Measurements from ENCODE around the gene PLXNA2.

Gene PLXNA2

DNA sequence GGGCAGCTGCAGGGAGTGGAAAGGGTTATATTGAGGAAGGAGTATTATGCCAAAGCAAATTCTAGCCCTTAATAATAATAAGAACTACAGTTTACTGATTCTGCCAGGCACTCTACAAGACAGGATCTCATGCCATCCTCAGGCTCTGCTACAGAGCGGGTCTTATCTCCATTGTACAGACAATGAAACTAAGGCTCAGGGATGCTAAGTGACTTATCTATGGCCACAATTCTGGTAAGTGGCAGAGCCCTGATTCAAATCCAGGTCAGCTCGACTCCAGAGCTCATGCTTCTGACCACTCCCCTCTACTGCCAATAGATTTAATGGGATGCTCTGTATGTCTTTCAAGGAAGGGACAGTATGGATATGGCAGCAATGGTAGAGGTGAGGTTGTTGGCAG, 187.1 kb downstream of the PLXNA2 start:
- H3K36me3 ChIP-seq = no peaks in the 10 kb centered on the region
- no peak for TF ChIP-seq Cebpa-rat (IDR thresholded peaks at IDR 0.05)
- H3K27ac ChIP-seq = no peak overlapping the region
- no peaks in the 10 kb centered on the region for H4K20me1 ChIP-seq
- no peak overlapping the region for H3K4me3 ChIP-seq
- no peak overlapping the region for H3K4me2 ChIP-seq
- H3K9ac ChIP-seq = no peak overlapping the region
- no peaks in the 10 kb centered on the region for H3K9me3 ChIP-seq
- H3K4me1 ChIP-seq = peaks cover 13% of the 10 kb centered on the region
- H3K27me3 ChIP-seq = no peaks in the 10 kb centered on the region

DNA sequence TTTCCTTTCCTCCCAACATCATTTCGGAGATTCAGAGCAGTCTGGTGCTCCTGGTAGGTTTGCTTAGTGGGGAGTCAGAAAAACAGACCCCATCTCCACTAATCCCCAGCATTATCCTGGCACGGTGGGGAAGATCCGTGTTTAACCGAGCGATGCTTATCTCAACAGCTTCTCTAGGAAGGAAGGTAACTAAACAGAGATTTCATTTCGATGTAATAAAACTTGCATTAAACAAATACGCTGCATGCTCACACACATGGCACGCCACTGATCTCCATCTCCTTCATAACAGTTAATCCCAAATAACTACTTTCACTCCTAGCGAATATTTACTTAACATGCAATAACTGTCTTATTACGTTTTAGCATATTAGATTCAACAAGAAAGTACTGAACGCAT, 188.6 kb downstream of the PLXNA2 start:
- Histone ChIP-seq H3K27ac (no peak overlapping the region), H3K27me3 (no peaks in the 10 kb centered on the region), H3K4me1 (peaks cover 13% of the 10 kb centered on the region)

DNA sequence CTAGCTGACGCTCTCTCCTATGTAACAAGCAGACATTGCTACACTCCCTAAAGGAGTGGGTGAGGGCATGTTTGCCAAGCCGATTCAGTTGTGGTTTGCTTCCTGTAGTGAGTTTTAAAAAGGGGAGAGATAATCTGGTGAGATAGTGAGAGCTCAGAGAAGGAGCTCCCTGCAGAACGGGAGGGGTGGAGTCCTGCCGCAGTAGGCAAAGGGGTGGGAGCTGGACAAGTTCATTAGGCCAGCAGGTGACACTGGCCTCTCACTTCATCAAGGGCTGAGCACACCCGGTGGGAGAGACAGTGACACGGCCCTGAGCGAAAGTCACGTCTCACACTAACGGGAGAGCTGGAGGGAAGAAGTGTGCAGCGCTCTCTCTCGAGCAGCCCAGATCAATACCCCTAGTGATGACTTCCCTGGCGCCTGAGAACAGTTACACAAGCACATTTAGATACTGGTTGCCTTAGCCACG, 189.2 kb downstream of the PLXNA2 start:
- Histone ChIP-seq H3K4me3 (no peak overlapping the region), H3K4me2 (no peak overlapping the region), H3K27ac (no peak overlapping the region), H3K36me3 (no peaks in the 10 kb centered on the region), H3K9me3 (no peaks in the 10 kb centered on the region), H3K27me3 (no peaks in the 10 kb centered on the region), H4K20me1 (no peaks in the 10 kb centered on the region), H3K9ac (no peak overlapping the region), H3K4me1 (peaks cover 13% of the 10 kb centered on the region)
- no peak for TF ChIP-seq Cebpa-rat (IDR thresholded peaks at IDR 0.05)

More for the DNA sequence above, 188.6 kb downstream of the PLXNA2 start:
- no peak overlapping the region for H3K4me2 ChIP-seq
- H3K9ac ChIP-seq = no peak overlapping the region
- no peak for TF ChIP-seq Cebpa-rat (IDR thresholded peaks at IDR 0.05)
- H4K20me1 ChIP-seq = no peaks in the 10 kb centered on the region
- H3K36me3 ChIP-seq = no peaks in the 10 kb centered on the region
- H3K4me3 ChIP-seq = no peak overlapping the region
- no peaks in the 10 kb centered on the region for H3K9me3 ChIP-seq

DNA sequence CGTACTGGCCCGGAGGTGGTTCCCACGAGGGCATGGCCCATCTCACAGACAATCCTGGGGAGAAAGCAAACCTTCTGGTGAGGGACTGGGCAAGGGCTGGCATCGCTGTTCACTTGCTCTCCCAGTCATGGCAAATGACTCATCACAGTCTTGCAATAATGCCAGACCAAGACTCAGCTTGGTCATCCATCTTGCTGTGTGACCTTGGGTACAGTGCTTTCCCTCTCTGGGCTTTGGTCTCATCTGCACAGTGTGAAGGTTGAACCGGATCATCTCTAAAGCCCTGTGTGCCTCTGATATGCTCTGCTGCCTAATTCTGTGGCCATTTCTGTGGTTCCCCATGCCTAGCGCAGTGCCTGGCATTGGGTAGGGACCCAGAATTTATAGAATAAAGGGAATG, 189.7 kb downstream of the PLXNA2 start:
- TF ChIP-seq Cebpa-rat (IDR thresholded peaks at IDR 0.05) = no peak
- H3K4me2 ChIP-seq = peak overlapping the region; percentile 38

DNA sequence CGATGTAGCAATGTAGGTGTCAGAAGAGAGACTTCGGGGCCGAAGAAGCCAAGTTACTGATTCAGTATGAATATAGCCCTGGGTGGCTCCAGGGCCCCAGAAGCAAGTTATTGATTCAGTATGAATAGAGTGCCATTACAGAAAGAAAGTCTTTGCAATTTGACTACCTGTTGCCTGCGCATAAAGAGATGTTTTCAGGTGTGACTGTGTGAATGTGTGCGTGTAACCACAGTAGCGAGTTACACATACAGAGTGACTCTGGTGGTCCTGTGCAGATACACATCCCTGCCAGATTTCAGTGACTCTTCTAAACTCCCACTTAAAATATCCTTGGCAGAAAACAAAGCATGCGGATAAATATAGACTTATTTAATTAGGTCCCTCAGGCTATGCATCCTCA, 190.5 kb downstream of the PLXNA2 start:
- Histone ChIP-seq H3K27me3 (no peaks in the 10 kb centered on the region), H4K20me1 (no peaks in the 10 kb centered on the region), H3K4me1 (peaks cover 24% of the 10 kb centered on the region), H3K9ac (no peak overlapping the region), H3K27ac (no peak overlapping the region), H3K36me3 (no peaks in the 10 kb centered on the region), H3K4me3 (no peak overlapping the region), H3K9me3 (no peaks in the 10 kb centered on the region), H3K4me2 (peak overlapping the region; percentile 38)
- TF ChIP-seq Cebpa-rat (IDR thresholded peaks at IDR 0.05) = no peak

More for the DNA sequence above, 189.7 kb downstream of the PLXNA2 start:
- no peak overlapping the region for H3K9ac ChIP-seq
- no peaks in the 10 kb centered on the region for H3K27me3 ChIP-seq
- no peaks in the 10 kb centered on the region for H3K9me3 ChIP-seq
- H3K36me3 ChIP-seq = no peaks in the 10 kb centered on the region
- H3K4me3 ChIP-seq = no peak overlapping the region
- no peaks in the 10 kb centered on the region for H4K20me1 ChIP-seq
- H3K4me1 ChIP-seq = peaks cover 16% of the 10 kb centered on the region
- H3K27ac ChIP-seq = no peak overlapping the region

DNA sequence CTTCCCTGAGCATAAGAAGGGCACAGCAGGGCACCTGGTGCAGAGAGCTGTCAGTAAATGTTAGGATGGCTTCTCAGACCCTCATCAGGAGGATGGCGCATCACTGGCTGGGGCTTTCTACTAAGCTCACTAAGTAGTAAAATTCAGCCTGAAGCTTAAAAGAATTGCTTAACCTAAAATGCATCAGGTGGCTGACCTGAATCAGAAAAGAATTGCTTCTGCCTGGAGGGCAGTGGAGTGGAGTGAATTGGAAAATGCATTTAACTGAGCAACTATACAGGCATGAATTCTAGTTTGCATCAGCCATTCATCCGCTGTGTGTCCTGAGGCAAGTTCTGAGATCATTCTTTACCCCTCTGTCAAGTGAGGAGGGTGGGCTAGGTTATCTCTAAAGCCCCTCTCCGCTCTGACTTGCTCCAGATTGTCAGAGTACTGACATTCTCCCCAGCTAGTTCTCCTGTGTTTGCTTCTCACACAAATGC, 191.2 kb downstream of the PLXNA2 start:
- Histone ChIP-seq H3K4me2 (no peak overlapping the region), H4K20me1 (no peaks in the 10 kb centered on the region), H3K9ac (no peak overlapping the region), H3K36me3 (no peaks in the 10 kb centered on the region), H3K4me1 (peaks cover 31% of the 10 kb centered on the region), H3K27me3 (no peaks in the 10 kb centered on the region), H3K27ac (no peak overlapping the region), H3K9me3 (no peaks in the 10 kb centered on the region), H3K4me3 (no peak overlapping the region)
- TF ChIP-seq Cebpa-rat (IDR thresholded peaks at IDR 0.05) = no peak

DNA sequence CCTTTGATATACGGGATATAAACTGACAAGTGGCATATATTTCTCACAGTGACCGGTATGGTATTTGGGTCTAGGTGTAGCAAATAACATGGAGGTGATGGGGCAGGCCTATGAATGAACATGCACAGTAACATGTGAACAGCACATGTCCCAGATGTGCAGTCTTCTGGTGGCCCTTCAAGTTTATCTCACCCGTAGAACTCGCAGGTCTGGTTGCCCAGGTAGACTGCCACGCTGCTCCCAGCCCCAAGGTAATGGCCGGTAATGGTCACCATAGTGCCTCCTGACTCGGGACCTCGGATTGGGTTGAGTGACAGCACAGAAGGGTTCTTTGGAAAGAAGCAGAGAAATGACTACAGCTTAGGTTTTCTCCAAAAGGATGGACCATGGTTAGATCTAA, 192.0 kb downstream of the PLXNA2 start:
- H3K4me3 ChIP-seq = no peak overlapping the region
- H3K4me2 ChIP-seq = no peak overlapping the region
- no peak overlapping the region for H3K9ac ChIP-seq
- TF ChIP-seq Cebpa-rat (IDR thresholded peaks at IDR 0.05) = no peak
- H3K9me3 ChIP-seq = no peaks in the 10 kb centered on the region
- no peaks in the 10 kb centered on the region for H4K20me1 ChIP-seq
- H3K36me3 ChIP-seq = no peaks in the 10 kb centered on the region
- H3K27me3 ChIP-seq = no peaks in the 10 kb centered on the region
- H3K27ac ChIP-seq = no peak overlapping the region
- H3K4me1 ChIP-seq = peaks cover 40% of the 10 kb centered on the region

DNA sequence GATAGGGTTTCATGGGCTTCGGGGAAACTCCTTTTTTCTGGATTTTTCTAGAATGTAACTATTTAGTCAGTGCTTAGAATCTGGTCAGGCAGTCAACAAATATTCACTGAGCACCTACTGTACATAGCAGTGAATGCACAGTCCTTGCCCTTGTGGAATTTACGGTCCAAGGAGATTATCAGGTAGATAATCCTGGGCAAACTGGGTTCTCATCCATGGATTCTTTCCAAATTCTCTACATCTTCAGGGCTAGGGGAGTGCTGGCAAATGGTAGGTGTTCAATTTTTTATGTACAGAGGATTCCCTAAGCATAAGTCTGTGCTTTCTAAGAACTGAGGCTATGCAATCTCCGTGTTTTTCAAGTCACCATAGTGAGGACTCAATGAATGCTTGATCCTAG, 192.5 kb downstream of the PLXNA2 start:
- Histone ChIP-seq H3K36me3 (no peaks in the 10 kb centered on the region), H3K4me2 (no peak overlapping the region), H3K4me1 (peaks cover 42% of the 10 kb centered on the region), H3K27me3 (no peaks in the 10 kb centered on the region), H3K9ac (no peak overlapping the region), H3K4me3 (no peak overlapping the region), H4K20me1 (no peaks in the 10 kb centered on the region), H3K9me3 (no peaks in the 10 kb centered on the region), H3K27ac (no peak overlapping the region)
- no peak for TF ChIP-seq Cebpa-rat (IDR thresholded peaks at IDR 0.05)

DNA sequence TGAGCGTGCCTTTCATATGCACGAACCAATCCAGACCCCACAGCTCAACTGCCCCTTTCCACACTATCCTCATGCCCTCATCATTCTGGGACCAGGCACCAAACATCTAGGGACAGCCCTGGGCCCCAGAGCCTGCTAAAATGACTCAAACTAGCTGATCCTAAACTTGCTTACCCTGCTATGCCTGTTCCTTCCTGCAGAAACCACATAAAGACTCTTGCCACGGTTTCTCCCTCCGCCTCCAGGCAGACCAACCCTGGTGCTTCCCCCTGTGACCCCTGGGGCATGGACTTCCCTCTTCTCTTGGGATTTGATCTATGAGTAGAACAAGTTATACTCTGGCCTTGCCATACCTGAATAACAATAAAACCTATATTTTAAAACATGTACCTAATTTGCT, 195.3 kb downstream of the PLXNA2 start:
- Histone ChIP-seq H3K4me3 (no peak overlapping the region), H4K20me1 (no peaks in the 10 kb centered on the region), H3K4me2 (peak overlapping the region; percentile 80), H3K9me3 (no peaks in the 10 kb centered on the region), H3K27ac (no peak overlapping the region), H3K9ac (no peak overlapping the region), H3K27me3 (no peaks in the 10 kb centered on the region), H3K4me1 (peaks cover 50% of the 10 kb centered on the region), H3K36me3 (no peaks in the 10 kb centered on the region)
- no peak for TF ChIP-seq Cebpa-rat (IDR thresholded peaks at IDR 0.05)

DNA sequence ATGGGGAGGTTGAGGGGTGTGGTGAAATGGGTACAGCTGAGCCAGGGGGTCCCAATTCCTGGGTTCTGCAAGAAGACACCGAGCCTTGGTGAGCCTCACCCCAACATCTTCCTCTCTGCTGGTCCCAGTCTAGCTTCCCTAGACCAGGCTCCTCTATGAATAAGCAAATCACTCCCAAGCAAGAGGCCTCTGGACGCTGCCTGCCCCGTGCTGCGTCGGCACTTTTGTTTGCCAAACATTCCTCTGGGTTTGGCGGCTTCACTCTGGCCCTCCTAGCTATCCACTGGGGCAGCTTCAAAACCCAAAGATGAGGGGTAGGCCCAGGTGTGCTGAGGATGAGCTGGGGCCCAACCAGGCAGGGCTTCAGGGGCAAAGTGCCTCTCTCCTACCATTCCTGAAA, 196.2 kb downstream of the PLXNA2 start:
- Histone ChIP-seq H3K36me3 (no peaks in the 10 kb centered on the region), H4K20me1 (no peaks in the 10 kb centered on the region), H3K27ac (0 out of 2 replicates have a peak overlapping the region, but pooled peaks have one; percentile 2), H3K4me3 (no peak overlapping the region), H3K9me3 (no peaks in the 10 kb centered on the region), H3K9ac (no peak overlapping the region), H3K27me3 (no peaks in the 10 kb centered on the region), H3K4me2 (peak overlapping the region; percentile 80), H3K4me1 (peaks cover 50% of the 10 kb centered on the region)
- no peak for TF ChIP-seq Cebpa-rat (IDR thresholded peaks at IDR 0.05)

DNA sequence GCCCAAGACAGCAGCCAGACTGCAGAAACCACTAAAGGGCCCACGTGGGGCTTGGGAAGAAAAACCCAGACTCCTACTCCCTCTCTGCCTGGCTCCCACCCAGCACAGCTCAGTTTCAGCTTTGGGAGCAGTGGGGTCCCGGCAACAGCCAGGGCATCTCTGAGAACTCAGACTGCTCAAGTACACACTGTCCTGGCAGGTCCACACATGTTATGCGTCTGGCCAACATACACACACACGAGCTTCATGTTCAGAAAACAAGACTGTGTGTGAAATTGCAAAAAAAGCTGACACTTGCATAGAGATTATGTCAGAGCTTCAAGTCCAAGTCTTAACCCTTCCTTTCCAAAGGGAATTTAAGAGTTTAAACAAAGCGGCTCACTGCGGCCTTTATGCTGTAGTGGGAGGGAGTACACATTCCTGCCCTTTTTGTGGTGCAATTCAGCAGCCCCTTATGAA, 196.7 kb downstream of the PLXNA2 start:
- peaks cover 50% of the 10 kb centered on the region for H3K4me1 ChIP-seq
- H3K27ac ChIP-seq = peak overlapping the region; percentile 2; the same call in 1 of the 2 replicates
- no peak for TF ChIP-seq Cebpa-rat (IDR thresholded peaks at IDR 0.05)
- peak overlapping the region; percentile 80 for H3K4me2 ChIP-seq
- no peaks in the 10 kb centered on the region for H3K27me3 ChIP-seq
- no peaks in the 10 kb centered on the region for H3K36me3 ChIP-seq
- no peak overlapping the region for H3K4me3 ChIP-seq
- no peaks in the 10 kb centered on the region for H3K9me3 ChIP-seq
- no peak overlapping the region for H3K9ac ChIP-seq
- H4K20me1 ChIP-seq = no peaks in the 10 kb centered on the region
